GM13977 (cell line): ENCODE data around the gene FAM174C.
A peak's percentile ranks its signal among the peaks of the same experiment; 100 is the strongest.

Source experiments
- DNase-seq: peaks from one replicate; pipeline ENCODE4 v3.0.0; 2012; ENCODE audit warnings: low spot score
- in situ Hi-C: fragments of 300-500 bp; cut with MboI; formaldehyde crosslinking; loops from one replicate; pipeline ENCODE4 v1.12.0; 2022; ENCODE audit warnings: low sequenced_read_pairs, low pct_unique_long_range_greater_than_20kb, mixed read lengths, inconsistent platforms; ENCODE audit not compliant: unreplicated experiment
- TF ChIP-seq, protein P1 (sequence below): IDR thresholded peaks from 2 replicates; pipeline ENCODE4 v1.5.1; 2012; ENCODE audit warnings: mild to moderate bottlenecking, control low read depth; ENCODE audit not compliant: insufficient read depth; ENCODE audit errors: extremely low read depth, missing control alignments

Gene FAM174C

DNA sequence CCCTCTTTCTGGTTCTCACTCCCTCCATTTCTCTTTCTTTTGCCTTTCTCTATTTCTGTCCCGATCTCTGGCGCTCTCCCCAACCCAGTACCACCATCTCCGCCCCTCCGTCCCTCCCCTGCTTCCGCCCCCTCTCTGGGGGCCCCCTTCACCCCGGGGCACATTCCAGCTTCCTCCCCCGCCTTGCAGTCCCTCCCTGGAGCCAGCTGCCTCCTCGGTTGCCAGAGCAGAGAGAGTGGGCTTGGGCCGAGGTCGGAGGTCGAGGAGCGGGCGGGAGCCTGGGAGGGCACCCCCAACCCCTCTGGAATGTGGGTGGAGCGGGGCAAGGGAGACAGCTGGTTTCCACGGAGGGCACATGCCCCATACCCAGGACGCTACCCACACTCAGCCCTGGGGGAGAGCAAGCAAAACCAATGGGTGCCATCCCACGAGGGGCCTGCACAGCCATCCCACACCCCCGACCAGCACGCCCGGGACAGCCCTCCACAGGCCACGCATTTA lies 12.7 kb upstream of the FAM174C start:
- TF ChIP-seq, protein P1, sequence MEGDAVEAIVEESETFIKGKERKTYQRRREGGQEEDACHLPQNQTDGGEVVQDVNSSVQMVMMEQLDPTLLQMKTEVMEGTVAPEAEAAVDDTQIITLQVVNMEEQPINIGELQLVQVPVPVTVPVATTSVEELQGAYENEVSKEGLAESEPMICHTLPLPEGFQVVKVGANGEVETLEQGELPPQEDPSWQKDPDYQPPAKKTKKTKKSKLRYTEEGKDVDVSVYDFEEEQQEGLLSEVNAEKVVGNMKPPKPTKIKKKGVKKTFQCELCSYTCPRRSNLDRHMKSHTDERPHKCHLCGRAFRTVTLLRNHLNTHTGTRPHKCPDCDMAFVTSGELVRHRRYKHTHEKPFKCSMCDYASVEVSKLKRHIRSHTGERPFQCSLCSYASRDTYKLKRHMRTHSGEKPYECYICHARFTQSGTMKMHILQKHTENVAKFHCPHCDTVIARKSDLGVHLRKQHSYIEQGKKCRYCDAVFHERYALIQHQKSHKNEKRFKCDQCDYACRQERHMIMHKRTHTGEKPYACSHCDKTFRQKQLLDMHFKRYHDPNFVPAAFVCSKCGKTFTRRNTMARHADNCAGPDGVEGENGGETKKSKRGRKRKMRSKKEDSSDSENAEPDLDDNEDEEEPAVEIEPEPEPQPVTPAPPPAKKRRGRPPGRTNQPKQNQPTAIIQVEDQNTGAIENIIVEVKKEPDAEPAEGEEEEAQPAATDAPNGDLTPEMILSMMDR: no peak
- DNase-seq: no peak
- in situ Hi-C loops: no loop called here

DNA sequence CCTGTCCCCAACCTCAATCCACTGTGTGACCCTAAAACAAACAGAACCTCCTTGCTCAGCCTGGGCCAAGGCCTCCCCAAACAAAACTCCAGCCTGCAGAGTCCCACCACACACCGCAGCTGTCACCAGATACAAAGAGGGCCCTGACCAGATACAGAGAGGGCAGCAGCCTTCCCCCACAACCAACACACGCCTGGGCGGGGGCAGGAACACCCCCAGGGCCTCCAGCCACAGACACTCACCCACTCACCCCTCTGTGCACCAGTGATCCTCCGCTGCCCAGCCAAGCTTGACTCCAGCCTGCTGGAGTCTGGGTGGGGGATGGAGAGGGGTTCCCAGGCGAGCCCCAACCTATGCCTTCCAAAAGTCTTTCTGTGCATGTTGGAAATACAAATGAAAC lies 12.1 kb upstream of the FAM174C start:
- TF ChIP-seq, protein P1: no peak
- DNase-seq: peak; percentile 45
- in situ Hi-C loops: no loop called here

DNA sequence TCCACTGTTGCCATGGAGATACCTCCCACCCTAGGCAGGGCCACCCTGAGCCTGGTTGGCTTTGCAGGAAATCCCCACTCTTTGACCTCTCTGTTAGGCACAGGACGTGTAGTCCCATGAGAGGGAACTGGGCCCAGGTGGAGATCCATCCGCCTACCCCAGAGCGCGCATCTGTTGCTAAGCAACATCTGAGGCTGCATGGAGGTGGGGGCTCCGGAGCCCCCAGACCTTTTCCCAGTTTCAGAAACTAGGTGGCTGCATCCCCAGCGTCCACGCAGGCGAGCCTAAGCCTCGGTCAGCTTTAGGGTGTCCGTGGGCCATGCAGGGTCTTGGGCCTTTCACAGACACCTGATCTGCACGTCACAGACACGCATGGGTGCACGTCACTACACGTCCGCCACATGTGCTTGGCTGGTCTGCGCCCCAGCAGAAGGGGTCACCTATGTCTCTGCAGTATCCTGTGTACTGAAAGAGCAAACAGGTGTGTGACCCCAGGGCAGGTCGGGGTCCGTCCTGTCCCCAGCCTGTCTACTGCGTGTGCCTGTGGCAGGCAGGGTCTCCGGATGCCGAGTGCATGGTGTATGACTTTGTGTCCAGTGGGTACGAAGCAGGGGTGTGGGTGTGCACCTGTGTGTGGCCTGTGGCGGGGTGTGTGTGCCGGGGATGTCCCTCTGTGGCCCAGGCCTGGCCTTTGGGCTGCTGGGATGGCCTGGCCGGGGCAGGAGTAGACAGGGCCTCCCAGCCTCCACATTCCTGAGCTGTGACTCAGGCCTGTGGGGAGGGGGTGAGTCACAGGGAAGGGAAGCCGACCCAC lies 10.3 kb upstream of the FAM174C start:
- TF ChIP-seq, protein P1: no peak
- in situ Hi-C loops: no loop called here
- DNase-seq: peak; percentile 66

DNA sequence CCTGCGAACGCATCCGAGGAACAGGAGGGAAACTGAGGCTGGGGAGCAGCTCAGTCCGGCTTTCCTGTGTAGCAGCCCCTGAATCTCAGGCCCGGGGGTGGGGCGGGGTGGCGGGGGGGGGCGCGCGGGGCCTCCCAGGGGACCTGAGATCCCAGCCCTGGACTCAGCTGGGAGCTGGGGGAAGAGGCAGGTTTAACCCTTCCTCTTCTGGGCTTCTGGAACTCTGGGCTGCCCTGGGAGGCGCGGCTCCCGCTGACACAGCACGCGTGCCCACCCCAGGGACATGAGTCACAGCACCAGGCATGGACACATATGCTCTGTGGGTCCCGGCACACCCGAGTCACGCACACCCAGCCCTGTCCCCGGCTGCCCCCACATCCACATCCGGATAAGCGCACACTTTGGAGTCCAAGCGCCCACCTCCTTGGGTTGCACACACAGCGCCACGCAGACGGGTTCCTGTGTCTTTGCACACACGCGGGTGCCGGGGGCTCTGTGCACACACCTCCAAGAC lies 9.7 kb upstream of the FAM174C start:
- TF ChIP-seq, protein P1: no peak
- DNase-seq: peak; percentile 33
- in situ Hi-C loops: no loop called here

DNA sequence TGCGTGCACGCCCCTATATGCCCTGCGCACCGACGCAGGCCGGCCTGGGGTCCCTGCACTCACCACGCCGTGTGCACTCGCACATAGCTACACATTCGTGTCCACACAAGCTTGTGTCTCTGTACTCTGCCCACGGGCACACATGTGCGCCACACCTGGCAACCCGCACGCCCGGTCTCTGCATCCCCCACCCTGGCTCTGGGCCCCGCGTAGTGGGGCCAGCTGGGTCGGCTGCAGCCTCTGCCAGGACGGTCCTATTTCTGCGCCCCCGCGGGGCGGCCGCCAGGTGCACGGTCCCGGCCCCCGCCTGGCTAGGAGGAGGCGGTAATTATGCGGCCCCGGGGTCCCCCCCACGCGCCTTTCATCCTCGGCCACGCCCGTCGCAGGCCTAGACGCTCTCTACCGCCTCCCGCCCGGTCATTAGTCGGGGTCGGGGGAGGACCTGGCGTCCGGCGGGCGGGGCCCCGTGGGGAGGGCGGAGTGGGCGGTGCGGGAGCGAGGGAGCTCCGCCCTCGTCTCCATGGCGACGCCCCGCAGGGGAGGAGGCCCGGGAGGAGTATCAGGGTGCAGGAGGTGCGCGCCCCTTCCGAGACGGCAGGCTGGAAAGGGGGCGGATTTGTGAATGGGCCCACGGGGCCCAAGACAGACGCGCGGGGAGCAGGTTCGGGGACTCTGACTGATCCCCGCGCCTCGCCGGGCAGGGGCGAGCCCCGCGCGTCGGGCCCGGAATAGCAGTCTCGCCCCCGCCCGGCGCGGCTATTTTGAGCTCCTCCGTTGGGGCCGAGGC lies 9.0 kb upstream of the FAM174C start:
- DNase-seq: peak; percentile 94
- TF ChIP-seq, protein P1: no peak
- in situ Hi-C loops: no loop called here

DNA sequence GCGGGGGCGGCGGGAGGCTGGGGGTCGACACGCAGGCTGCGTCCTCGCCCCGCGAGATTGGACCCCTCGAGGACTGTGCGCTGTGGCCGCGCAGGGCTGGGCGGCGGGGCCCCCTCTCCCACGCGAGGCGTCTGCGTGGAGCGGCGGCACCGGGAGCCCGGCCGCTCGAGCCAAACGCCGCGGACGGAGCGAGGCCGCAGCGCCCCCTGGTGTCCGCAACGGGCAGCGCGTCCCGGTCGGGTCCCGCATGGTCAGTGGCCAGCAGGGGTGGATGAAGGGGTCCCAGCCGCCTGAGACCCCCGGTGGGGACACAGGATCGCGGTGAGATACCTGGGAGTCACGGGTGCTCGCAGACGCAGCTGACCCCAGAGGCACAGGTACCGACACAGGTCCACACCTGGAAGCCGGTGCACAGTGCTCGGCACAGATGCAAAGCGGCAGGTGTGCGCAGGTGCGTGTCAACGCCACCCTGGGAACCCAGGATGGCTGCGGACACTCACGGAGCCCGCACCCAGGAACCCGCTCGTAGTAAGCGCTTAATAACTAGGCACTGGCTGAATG lies 8.3 kb upstream of the FAM174C start:
- peak; percentile 80 for DNase-seq
- in situ Hi-C loops: no loop called here
- TF ChIP-seq, protein P1: peak; percentile 98
